CD4-positive, alpha-beta T cell treated with Interleukin-10 for 1 hour (primary cell): ENCODE data around the gene SHB.

Source experiments
- DNase-seq: peaks from one replicate; pipeline ENCODE4 v3.0.0-alpha.2; 2020

The SHB gene

GRCh38 chr9:37925786-37926736 lies 143.0 kb downstream of the SHB start:
- DNase-seq, result no peak

- no peak for DNase-seq
Observed at GRCh38 chr9:37925006-37925405, 144.0 kb downstream of the SHB start.

- no peak for DNase-seq
Observed at GRCh38 chr9:37924538-37924937, 144.5 kb downstream of the SHB start.

- DNase-seq, result no peak
Observed at GRCh38 chr9:37923796-37924427, 145.1 kb downstream of the SHB start.

- no peak for DNase-seq
Observed at GRCh38 chr9:37923118-37923795, 145.8 kb downstream of the SHB start.

- DNase-seq, result no peak
Observed at GRCh38 chr9:37922363-37923117, 146.5 kb downstream of the SHB start.

GRCh38 chr9:37921546-37922300 lies 147.3 kb downstream of the SHB start:
- no peak for DNase-seq

GRCh38 chr9:37921168-37921510 lies 147.9 kb downstream of the SHB start:
- DNase-seq, result no peak

GRCh38 chr9:37920471-37921167 lies 148.4 kb downstream of the SHB start:
- DNase-seq, result peak; percentile 21

GRCh38 chr9:37919956-37920335 lies 149.1 kb downstream of the SHB start:
- DNase-seq, result no peak

GRCh38 chr9:37919246-37919955 lies 149.6 kb downstream of the SHB start:
- DNase-seq, result no peak

GRCh38 chr9:37918665-37919170 lies 150.3 kb downstream of the SHB start:
- no peak for DNase-seq

- DNase-seq, result no peak
Observed at GRCh38 chr9:37917801-37918664, 151.0 kb downstream of the SHB start.

- no peak for DNase-seq
Observed at GRCh38 chr9:37917313-37917731, 151.7 kb downstream of the SHB start.

GRCh38 chr9:37916471-37917312 lies 152.3 kb downstream of the SHB start:
- DNase-seq, result no peak

GRCh38 chr9:37915911-37916470 lies 153.0 kb downstream of the SHB start:
- no peak for DNase-seq

- DNase-seq, result no peak
Observed at GRCh38 chr9:37914701-37915358, 154.2 kb downstream of the SHB start.

GRCh38 chr9:37914154-37914551 lies 154.9 kb downstream of the SHB start:
- DNase-seq, result no peak
